ENCODE data around the gene TFF2.

The TFF2 gene

DNA sequence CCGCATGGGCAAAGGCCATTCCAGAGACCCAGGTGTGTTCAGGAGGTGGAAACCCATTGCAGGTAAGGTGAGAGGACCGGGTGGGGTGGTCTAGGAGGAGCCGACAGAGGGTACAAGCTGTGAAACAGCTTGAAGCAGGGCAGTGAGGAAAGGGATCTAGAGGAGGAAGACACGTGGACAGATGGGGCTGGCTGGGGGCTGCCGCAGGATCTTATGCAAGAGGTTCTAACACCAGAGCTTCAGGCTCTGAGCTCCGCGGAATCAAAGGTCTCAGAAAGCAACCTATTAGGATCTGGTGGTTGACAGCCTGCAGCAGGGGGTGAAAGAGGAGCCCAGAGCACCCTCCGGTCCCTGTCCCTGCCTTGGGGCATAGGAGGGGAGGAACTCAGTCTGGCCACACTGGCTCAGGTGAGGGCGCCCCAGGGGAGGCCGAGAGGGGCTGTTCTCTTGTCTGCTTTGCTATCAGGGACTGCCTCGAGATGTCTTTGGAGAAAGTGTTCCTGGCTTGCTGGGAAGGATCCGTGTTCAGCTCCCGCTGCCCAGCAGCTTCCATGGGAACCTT is 13.6 kb upstream of the TFF2 start:
- DNase-seq = no peak

DNA sequence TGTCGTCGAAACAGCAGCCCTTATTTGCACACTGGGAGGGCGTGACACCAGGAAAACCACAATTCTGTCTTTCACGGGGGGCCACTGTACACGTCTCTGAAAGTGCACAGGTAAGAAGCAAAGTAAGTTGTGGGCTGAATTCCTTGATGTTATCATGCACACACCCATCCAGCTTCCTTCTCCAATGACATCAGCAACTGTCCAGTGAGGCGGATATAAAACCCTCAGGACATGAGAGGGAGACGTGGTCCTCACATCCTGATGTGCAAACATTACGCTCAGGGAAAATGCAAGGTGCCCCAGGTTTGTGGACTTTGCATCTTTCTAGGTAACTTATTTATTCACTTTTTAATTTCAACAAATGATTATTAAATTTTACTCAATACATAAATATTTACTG is 12.5 kb upstream of the TFF2 start:
- no peak for DNase-seq

DNA sequence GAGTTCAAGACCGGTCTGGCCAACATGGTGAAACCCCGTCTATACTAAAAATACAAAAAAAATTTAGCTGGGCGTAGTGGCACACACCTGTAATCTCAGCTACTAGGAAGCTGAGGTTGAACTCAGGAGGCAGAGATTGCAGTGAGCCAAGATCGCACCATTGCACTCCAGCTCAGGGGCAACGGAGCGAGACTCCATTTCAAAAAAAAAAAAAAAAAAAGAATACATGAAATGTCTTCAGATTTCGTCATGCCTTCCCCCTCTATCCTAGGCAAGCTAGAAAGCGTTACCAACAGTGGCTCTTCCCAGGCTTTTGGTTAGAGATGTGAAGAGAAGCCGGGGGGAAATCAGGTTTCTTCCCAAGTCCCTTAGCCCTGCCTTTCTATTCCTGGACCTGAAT is 11.9 kb upstream of the TFF2 start:
- DNase-seq = no peak

DNA sequence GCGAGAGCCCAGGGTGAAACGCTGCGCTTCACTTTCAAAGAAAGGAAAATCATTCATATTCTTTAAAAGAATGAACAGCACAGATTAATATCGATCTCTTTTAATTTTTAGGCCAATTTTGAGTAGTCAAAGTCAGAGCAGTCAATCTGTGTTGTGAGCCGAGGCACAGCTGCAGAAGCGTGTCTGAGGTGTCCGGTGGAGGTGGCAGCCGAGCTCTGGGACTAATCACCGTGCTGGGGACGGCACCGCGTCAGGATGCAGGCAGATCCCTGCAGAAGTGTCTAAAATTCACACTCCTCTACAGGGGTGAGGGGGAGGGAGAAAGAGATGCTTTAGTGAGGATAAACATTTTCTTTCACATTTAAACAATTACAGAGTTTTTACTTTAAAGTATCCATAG is 11.4 kb upstream of the TFF2 start:
- DNase-seq = no peak

DNA sequence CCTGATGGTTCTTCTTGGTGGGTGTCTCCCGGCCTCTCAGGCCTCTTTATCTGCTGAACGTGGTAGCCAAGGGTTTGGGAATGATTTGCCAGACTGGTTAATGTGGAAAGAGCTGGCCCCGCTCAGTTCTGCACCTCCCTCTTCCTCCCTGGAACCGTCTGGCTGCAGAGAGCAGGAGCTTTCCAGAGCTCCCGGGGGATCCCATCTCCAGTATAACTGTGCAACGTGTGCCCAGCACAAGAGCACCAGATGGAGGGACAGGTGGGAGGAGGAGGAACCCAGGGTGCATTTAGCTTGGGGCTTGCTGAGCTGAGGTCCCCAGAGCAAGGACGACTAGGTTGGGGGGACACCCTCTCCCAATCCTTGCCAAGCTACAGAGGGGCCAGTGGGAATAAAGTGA is 10.5 kb upstream of the TFF2 start:
- DNase-seq = no peak

DNA sequence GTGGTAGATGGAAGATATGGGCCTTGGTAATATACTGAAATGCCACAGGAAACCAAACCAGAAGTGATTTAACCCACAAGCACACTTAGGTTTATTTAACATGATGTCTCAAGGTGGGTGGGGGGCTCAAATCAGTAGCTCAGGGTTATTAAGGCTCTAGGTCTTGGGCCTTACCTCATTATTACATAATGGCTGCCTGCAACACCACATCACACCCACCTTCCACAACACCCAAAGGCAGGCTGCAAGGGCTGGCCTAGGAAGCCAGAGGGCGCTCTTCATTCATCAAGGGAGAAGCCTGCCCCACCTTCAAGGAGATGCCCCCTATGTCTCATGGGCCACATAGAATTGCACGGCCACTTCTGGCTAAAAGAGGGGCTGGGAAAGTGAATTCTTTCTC is 9.5 kb upstream of the TFF2 start:
- peak; percentile 15 for DNase-seq

DNA sequence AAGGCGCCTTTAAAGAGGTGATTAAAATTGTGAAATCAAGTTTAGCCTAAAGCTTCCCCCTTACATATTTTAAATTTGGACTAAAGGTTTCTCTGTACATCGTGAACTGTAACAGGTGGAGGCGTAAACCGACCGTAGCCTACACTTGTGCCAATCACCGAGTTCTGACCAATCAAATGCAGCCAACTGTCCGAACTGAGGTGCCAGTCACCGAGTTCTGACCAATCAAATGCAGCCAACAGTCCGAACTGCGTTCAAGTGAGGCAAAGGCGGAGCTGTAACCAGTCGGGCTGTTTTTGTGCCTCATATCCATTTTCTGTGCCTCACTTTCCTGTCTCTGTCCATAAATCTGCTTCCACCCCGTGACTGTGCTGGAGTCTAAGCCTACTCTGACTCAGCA is 8.1 kb upstream of the TFF2 start:
- no peak for DNase-seq

DNA sequence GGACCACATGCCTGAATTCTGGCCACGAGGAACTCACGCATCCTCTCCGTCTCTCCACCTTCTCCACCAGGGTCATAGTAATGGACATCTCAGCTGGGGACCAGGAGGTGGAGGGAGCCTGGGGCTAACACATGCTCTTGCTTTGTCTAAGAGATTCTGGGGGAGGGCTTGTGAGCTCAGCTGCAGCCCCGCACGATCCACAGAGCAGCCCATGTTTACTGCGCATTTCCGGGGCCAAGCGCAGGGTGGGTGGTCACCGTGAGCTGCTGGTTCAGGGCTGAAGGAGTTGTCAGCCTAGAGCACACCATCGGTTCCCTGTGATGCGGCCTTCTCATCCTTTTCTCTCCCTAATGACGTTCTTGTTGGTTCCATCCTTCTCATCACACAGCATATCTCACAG is 7.5 kb upstream of the TFF2 start:
- DNase-seq = no peak

DNA sequence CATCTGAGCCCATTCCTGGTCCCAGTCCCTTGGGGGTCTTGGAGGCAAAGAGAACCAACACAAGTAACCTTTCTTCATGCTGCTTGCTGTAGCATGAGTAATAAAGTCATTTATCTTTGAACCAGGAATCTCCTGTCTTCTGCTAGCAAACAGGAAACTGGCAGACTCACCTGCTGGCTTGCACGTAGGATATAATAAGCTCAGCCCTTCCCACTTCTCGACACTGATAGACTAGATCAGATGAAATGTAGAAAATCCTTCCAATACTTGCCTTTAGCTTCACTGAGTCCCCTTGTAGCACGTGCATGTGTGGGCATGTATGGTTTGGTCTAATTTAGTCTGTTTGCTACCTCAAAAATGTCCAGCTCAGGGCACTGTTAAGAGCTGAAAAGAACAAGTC is 6.5 kb upstream of the TFF2 start:
- DNase-seq = no peak

DNA sequence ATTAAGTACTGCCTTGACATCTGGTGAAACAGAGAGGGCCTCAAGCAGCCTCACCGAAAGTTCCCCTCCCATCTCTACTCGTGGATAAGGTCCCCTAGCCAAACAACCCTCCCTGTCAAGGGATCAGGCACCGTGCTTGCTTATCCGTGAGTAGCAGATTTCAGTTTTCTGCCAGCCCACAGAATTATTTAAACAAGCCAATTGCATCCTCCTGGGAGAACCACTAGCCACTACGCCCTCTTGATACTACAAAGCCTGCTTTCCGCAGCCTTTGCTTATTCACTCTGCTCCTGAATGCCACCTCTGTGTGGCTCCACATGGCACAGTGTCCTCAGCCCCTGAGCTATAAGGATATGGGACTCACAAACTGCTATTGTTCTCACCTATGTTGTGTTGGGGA is 5.9 kb upstream of the TFF2 start:
- no peak for DNase-seq

DNA sequence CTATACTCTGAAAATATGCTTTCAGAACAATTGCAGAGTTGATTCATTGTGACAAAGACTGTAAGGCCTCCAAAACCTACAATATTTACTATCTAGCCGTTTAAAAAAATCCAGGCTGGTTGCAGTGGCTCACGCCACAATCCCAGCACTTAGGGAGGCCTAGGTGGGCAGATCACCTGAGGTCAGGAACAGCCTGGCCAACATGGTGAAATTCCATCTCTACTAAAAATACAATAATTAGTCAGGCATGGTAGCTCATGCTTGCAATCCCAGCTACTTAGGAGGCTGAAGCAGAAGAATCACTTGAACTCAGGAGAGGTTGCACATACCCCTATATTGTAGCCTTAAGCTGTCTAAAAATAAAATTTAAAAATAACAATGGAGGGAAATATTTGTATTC is 5.3 kb upstream of the TFF2 start:
- DNase-seq = no peak

DNA sequence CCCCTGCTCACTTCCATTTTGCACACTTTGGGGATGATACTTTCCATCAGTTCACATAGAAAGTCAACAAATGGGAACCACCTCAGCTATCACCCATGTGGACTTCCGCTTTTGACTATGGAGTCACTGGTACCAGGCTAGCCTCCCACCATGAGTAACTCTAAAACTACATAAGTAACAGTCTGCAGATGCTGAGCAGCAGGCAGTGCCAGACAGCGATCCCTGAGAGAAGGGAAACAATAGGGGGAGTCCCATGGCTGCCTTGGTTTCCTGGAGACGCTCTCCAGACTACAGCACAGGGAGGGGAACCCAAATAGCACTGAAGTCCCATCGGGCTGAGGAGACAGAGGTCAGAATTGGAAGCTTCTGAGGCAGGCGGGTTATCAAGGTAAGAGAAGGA is 2.8 kb upstream of the TFF2 start:
- no peak for DNase-seq

DNA sequence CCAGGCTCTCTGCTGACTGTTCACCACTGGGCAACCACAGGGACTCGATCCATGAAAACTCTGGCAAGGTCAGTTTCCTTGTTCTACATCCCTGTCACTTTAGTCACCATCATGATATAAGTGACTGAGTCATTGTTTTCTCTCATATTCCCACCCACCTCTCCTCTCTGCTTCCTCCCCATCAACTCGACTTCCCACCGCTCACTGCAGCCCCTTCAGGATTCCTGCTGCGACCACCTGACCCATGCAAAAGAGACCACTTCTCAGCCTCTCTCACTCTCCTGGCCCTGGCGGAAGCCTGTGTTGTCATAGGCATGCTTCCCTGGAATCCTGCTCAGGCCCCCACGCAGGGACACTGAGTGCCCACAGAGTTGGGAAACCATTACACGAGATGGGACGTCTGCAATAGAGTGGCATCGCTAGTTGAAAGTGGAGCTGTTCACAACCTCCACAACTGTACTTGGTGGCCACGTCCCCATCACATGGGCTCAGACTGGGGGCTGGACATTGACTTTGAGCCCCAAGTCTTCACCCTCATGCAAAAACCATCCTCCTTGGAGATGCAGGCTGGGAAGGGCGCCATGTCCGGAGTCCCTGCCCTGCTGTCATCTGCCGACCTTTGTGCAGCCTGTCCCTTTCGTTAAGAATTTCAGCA is 1.8 kb upstream of the TFF2 start:
- no peak for DNase-seq

DNA sequence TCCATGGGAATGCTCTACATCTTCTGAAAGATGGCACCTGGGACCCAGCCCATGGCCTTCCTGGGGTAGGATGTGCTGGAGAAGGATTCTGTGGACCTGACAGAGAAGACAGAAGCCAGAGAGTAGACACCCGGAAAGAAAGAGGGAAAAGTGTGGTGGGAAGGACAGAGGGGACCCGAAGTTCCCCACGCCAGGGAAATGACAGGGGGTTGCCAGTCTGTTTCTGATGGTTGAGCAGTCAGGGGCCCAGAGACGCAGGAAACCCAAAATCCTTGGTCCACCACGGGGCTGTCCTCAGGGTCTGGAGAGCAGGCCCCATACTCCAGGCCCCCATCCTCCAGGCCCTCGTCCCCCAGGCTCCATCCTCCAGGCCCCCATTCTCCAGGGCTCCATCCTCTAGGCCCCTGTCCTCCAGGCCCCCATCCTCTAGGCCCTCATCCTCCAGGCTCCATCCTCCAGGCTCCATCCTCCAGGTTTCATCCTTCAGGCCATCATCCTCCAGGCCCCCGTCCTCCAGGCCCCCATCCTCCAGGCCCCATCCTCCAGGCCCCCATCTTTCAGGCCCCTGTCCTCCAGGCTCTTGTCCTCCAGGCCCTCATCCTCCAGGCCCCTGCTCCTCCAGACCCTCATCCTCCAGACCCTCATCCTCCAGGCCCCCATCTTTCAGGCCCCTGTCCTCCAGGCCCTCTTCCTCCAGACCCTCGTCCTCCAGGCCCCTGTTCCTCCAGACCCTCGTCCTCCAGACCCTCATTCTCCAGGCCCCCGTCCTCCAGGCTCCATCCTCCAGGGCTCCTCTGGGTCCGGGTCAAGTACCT is 1.0 kb upstream of the TFF2 start:
- no peak for DNase-seq

DNA sequence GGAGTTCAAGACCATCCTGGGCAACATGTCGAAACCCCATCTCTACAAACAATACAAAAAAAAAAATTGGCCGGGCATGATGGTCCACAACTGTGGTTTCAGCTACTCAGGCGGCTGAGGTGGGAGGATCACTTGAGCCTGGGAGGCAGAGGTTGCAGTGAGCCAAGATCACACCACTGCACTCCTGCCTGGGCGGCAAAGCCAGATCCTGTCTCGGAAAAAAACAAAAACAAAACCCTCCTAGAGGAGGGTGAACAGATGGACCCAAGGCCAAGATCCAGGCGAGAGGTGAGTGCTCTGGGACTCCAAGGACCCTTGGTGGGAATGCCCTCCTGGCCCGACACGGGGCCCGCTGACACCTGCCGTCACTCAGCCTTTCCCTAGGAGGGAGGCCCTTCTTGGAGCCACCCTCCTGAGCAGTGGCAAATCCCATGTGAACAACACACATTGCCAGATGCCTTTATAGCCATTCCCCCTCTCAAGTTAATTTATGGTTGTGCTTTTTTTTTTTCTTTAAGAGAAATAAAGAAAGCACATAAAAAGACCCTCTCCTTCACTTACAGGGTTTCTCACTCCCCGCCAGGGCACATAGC is 380 bp downstream of the TFF2 start:
- no peak for DNase-seq

DNA sequence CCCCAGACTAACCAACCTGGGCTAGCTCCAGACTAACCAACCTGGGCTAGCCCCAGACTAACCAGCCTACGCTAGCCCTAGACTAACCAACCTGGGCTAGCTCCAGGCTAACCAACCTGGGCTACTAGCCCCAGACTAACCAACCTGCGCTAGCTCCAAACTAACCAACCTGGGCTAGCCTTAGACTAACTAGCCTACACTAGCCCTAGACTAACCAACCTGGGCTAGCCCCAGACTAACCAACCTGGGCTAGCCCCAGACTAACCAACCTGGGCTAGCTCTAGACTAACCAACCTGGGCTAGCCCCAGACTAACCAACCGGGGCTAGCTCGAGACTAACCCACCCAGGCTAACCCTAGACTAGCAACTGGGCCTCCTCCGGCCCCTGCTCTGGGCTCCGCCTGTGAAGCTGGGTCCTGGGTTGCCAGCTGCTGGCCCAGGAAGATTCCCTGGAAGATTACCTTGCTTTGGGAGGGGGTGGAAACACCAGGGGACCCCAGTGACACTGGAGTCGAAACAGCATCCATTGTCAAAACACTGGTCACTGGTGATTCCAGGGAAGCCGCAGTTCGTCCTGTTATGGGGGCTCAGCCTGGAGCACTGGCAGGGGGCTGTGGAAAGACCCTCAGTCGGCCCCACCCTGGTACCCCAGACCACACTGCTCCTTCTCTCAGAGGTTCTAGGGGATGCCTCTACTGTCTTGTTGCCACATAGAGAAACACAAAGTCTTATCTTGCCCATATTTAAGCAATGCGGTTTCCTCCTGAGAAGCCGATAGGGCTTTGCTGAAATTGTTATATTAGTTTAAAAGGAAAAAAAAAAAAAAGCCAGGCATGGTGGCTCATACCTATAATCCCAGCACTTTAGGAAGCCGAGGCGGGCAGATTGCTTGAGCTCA is 1.1 kb downstream of the TFF2 start:
- no peak for DNase-seq

DNA sequence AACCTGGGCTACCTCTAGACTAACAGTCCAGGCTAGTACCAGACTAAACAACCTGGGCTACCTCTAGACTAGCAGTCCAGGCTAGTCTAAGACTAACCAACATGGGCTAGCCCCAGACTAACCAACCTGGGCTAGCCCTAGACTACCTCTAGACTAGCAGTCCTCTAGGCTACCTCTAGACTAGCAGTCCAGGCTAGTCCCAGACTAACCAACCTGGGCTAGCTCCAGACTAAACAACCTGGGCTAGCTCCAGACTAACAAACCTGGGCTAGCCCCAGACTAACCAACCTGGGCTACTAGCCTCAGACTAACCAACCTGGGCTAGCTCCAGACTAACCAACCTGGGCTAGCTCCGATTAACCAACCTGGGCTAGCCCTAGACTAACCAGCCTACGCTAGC is 2.0 kb downstream of the TFF2 start:
- no peak for DNase-seq

DNA sequence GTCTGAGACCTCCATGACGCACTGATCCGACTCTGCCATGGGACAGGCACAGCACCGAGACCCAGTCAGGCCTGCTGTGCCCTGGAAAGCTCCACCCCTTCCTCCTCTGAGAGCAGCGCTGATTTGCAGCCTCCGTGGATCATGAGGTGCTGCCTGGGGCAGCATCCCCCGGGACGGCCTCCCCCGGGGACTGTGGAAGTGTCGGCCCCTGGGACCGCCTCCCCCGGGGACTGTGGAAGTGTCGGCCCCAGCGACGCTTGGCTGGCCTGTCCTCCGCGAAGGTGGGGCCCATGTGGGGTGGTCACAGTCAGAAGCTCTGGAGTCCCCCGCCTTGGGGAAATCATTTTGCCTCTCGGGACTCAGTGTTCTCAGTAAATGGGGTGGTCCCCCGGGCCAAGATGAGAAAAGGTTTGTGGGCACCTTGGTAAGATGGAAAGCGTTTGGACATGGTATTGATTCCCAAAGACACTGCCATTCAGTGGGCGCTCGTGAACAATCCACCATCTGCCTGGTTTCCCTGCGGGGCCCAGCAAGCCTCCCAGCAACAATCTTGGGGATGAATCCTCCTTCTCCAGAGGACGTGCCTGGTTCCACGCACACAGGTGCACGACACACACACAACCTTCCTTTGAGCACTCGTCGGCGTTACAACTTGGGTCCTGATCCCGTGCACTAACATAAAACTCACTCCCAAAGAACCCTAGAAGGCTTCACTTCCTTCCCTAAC is 3.0 kb downstream of the TFF2 start:
- DNase-seq = no peak

DNA sequence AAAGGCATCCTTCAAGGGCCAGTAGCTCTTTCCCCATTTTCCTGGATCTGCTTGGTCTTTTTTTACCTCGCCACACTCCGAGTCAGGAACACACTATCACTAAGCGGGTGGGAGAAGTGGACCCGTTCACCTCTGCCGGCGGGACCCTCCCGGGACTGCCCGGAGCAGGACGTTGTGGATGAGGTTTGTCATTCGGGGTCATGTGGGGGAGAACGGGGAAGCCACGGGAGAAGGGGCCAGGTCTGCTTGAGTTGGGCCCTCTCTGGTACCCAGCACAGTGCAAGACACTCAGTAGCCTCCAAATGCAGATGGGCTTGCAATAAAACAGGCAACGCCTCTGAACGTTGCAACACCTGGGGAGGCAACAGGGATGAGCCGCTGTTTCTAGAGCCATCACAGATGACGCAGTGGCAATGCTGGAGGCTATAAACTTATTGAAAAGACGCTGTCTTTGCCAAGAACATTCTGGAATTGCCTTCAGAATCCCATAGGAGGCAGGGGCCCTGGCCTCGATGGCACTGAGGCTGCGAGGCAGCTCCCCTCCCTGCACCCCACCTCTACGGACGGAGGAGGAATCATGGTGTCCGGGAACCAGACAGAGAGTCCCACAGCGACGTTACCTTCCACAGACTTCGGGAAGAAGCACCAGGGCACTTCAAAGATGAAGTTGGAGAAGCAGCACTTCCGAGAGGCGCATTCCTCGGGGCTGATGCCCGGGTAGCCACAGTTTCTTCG is 3.8 kb downstream of the TFF2 start:
- DNase-seq = no peak

DNA sequence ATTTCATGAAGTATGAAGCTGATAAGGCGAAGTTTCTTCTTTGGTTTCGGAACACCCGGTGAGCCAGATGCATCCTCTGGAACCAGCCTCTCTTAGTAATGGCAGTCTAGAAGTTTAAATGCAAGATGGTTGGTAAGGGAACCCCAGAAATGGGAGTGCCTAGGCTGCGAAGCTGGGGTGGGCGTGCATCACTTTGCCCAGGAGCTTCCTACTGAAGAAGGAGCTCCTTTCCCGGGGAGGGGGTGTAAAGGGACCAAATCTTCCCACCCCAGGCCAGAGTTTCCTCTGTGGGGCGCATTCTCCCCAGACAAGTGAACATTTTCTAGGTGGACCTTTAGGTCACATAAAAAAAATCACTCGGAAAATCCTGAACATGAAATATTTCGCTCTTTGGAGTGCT is 4.4 kb downstream of the TFF2 start:
- no peak for DNase-seq

DNA sequence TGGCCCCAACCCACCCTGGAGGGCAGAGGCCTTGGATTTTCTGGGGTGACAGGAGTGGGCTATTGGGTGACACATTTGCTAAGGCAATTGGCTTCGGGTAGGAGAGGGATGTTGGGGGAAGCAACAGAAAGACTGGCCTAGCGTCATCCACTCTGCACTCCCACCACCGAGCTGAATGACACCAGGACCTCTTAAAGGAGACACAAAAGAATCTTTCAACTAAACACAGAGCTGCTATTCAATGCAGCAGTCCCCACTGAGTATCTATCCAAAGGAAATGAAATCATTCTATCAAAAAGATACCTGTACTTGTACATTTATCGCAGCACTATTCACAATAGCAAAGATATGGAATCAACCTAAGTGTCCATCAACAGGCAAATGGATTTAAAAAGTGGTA is 6.2 kb downstream of the TFF2 start:
- no peak for DNase-seq

Data from activated naive CD4-positive, alpha-beta T cell treated with Interleukin-2 at 50 U/mL for 16 hours (primary cell).